Muscle of leg (tissue), 16 donors: Measurements from ENCODE around the gene XPO1. TPM values are rescaled to one million over a fixed set of nuclear protein-coding genes. Genes with fewer than 3 reads are reported as not detected.
"Not testable (repeated sequence)": the region's sequence is repeated elsewhere in the genome, so short reads cannot be mapped to it uniquely, and the experiment has no call there.

Experiments
- DNase-seq: peaks from one replicate; pipeline ENCODE4 v3.0.0; 2013
- H3K27ac ChIP-seq: one replicate; pipeline ENCODE4 v1.5.1; 2013; ENCODE audit warnings: mild to moderate bottlenecking, low read length, control low read depth
- H3K27me3 ChIP-seq: one replicate; pipeline ENCODE4 v1.6.1; 2013; ENCODE audit warnings: low read length; ENCODE audit not compliant: control insufficient read depth, insufficient read depth
- H3K36me3 ChIP-seq: one replicate; pipeline ENCODE4 v1.6.1; 2013; ENCODE audit warnings: low read length; ENCODE audit not compliant: control insufficient read depth, insufficient read depth
- H3K4me1 ChIP-seq: one replicate; pipeline ENCODE4 v1.6.1; 2013; ENCODE audit warnings: low read length; ENCODE audit not compliant: control insufficient read depth, insufficient read depth
- H3K4me3 ChIP-seq: one replicate; pipeline ENCODE4 v1.5.1; 2013; ENCODE audit warnings: low read length, control low read depth
- H3K9me3 ChIP-seq: replicated peaks from 2 replicates; pipeline ENCODE4 v1.6.1; 2013; ENCODE audit warnings: low read depth, low read length; ENCODE audit not compliant: control insufficient read depth
- WGBS: methylation state at CpG from one replicate; pipeline ENCODE4 v1.1.5; 2013; ENCODE audit warnings: missing lambda C conversion rate; ENCODE audit not compliant: insufficient coverage; 5-methylcytosine and 5-hydroxymethylcytosine counted together
- long read RNA-seq, 11 donors: transcript quantifications; one replicate each; lab custom pipeline, GENCODE V29; 2026
- polyA plus RNA-seq, 8 donors: library from polyadenylated mRNA; unstranded; fragments of 120-200 nt; gene quantifications; one replicate each; pipeline versions ENCODE4 v1.2.1 to v1.2.3, GENCODE V29; 2013; ENCODE audit warnings: inconsistent platforms in 1 of 8, low replicate concordance in 1 of 8; ENCODE audit not compliant: insufficient read length in 8 of 8, insufficient read depth in 1 of 8
- total RNA-seq: library from RNA; stranded (reverse); fragments of 120-200 nt; gene quantifications from one replicate; pipeline ENCODE4 v1.2.4, GENCODE V29; 2013

The XPO1 gene, protein sequence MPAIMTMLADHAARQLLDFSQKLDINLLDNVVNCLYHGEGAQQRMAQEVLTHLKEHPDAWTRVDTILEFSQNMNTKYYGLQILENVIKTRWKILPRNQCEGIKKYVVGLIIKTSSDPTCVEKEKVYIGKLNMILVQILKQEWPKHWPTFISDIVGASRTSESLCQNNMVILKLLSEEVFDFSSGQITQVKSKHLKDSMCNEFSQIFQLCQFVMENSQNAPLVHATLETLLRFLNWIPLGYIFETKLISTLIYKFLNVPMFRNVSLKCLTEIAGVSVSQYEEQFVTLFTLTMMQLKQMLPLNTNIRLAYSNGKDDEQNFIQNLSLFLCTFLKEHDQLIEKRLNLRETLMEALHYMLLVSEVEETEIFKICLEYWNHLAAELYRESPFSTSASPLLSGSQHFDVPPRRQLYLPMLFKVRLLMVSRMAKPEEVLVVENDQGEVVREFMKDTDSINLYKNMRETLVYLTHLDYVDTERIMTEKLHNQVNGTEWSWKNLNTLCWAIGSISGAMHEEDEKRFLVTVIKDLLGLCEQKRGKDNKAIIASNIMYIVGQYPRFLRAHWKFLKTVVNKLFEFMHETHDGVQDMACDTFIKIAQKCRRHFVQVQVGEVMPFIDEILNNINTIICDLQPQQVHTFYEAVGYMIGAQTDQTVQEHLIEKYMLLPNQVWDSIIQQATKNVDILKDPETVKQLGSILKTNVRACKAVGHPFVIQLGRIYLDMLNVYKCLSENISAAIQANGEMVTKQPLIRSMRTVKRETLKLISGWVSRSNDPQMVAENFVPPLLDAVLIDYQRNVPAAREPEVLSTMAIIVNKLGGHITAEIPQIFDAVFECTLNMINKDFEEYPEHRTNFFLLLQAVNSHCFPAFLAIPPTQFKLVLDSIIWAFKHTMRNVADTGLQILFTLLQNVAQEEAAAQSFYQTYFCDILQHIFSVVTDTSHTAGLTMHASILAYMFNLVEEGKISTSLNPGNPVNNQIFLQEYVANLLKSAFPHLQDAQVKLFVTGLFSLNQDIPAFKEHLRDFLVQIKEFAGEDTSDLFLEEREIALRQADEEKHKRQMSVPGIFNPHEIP (N-terminal part only)
- total RNA-seq (183 TPM), polyA plus RNA-seq (100 to 1,000 TPM; 122 to 162 (median 131) TPM)
- long read RNA-seq, donor 1, full-length matches to known transcripts, result 5 of 10 reads
- long read RNA-seq, donor 1, partial matches to known transcripts, result 5 of 10 reads
- long read RNA-seq, donor 1, other reads (novel, unspliced or antisense), result 0 of 10 reads
- long read RNA-seq, donor 2, full-length matches to known transcripts, result 2 of 2 reads
- long read RNA-seq, donor 2, partial matches to known transcripts, result 0 of 2 reads
- long read RNA-seq, donor 2, other reads (novel, unspliced or antisense), result 0 of 2 reads
- long read RNA-seq, donor 3, full-length matches to known transcripts, result 5 of 22 reads
- long read RNA-seq, donor 3, partial matches to known transcripts, result 17 of 22 reads
- long read RNA-seq, donor 3, other reads (novel, unspliced or antisense), result 0 of 22 reads
- long read RNA-seq, donor 4, full-length matches to known transcripts, result 14 of 30 reads
- long read RNA-seq, donor 4, partial matches to known transcripts, result 16 of 30 reads
- long read RNA-seq, donor 4, other reads (novel, unspliced or antisense), result 0 of 30 reads
- long read RNA-seq, donor 5, full-length matches to known transcripts, result 16 of 56 reads
- long read RNA-seq, donor 5, partial matches to known transcripts, result 40 of 56 reads
- long read RNA-seq, donor 5, other reads (novel, unspliced or antisense), result 0 of 56 reads
- long read RNA-seq, donor 6, full-length matches to known transcripts, result 19 of 31 reads
- long read RNA-seq, donor 6, partial matches to known transcripts, result 12 of 31 reads
- long read RNA-seq, donor 6, other reads (novel, unspliced or antisense), result 0 of 31 reads
- long read RNA-seq, donor 7, full-length matches to known transcripts, result 3 of 23 reads
- long read RNA-seq, donor 7, partial matches to known transcripts, result 20 of 23 reads
- long read RNA-seq, donor 7, other reads (novel, unspliced or antisense), result 0 of 23 reads
- long read RNA-seq, donor 8, full-length matches to known transcripts, result 8 of 13 reads
- long read RNA-seq, donor 8, partial matches to known transcripts, result 5 of 13 reads
- long read RNA-seq, donor 8, other reads (novel, unspliced or antisense), result 0 of 13 reads
- long read RNA-seq, donor 9, full-length matches to known transcripts, result 5 of 15 reads
- long read RNA-seq, donor 9, partial matches to known transcripts, result 10 of 15 reads
- long read RNA-seq, donor 9, other reads (novel, unspliced or antisense), result 0 of 15 reads
- long read RNA-seq, donor 10, full-length matches to known transcripts, result 11 of 30 reads
- long read RNA-seq, donor 10, partial matches to known transcripts, result 19 of 30 reads
- long read RNA-seq, donor 10, other reads (novel, unspliced or antisense), result 0 of 30 reads
- long read RNA-seq, donor 11, full-length matches to known transcripts, result 6 of 22 reads
- long read RNA-seq, donor 11, partial matches to known transcripts, result 16 of 22 reads
- long read RNA-seq, donor 11, other reads (novel, unspliced or antisense), result 0 of 22 reads

DNA sequence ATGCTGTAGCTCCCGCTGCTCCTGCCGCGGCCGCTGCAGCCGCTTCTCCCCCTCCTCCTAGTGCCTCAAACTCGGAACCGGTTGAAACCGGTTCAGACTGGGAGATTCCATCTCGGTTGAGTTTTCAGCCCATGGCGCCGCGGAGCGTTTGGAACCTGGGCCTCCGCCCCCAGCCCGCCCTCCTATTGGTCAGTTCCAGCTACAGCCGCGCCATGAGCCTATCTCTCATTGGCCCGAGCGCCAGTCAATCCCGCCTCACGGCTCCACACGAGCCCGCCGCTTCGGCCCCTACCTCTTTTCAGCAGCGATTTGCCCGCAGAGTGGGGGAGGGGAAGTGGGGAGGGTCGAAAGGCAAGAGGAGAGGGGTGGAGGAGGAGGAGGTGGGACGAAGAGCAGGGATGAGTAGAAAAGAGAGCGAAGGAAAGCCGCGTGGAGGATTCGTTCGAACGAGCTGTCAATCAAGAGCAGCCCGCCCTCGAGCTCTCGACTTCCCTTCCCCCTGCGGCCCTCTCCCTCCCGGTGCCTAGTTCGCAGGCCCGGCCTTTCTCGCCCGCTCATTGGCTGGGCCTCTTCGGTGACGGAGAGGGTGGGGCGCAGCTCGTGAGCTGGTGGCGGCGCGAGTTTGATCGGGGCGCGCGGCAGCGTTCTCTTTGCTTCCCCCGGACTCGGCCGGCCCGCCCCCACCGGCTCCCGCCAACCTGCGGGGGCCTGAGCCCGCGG, at the start of gene XPO1:
Gene XPO1, minus strand, starts transcription at position 157 of the 720 bp plus-strand sequence. CDS start 4,459 bp downstream, outside the sequence.
- WGBS, result 0% methylated on average over 39 of the region's 65 CpGs
- peak within 1 kb of the TSS; percentile 99 for H3K27ac ChIP-seq
- H3K36me3 ChIP-seq, result no peaks in the 10 kb centered on the region
- H3K27me3 ChIP-seq, result no peaks in the 10 kb centered on the region
- peak within 1 kb of the TSS; percentile 58 for H3K4me3 ChIP-seq
- peak; percentile 100 for DNase-seq
- H3K9me3 ChIP-seq, result no peaks in the 10 kb centered on the region
- H3K4me1 ChIP-seq, result peaks cover 6% of the 10 kb centered on the region

DNA sequence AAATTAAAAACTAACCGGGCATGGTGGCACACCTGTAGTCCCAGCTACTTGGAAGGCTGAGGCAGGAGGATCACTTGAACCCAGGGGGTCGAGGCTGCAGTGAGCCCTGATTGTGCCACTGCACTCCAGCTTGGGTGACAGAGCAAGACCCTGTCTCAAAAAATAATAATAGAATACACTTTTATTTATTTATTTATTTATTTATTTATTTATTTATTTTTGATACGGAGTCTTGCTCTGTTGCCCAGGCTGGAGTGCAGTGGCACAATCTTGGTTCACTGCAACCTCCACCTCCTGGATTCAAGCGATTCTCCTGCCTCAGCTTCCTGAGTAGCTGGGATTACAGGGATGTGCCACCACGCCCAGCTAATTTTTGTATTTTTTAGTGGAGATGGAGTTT, 48.8 kb upstream of the XPO1 start:
- DNase-seq, H3K36me3 ChIP-seq, H3K27me3 ChIP-seq, H3K9me3 ChIP-seq, H3K4me3 ChIP-seq, H3K4me1 ChIP-seq, H3K27ac ChIP-seq: not testable (repeated sequence)
- no CpG with 5 or more reads among the region's 5 CpGs for WGBS

DNA sequence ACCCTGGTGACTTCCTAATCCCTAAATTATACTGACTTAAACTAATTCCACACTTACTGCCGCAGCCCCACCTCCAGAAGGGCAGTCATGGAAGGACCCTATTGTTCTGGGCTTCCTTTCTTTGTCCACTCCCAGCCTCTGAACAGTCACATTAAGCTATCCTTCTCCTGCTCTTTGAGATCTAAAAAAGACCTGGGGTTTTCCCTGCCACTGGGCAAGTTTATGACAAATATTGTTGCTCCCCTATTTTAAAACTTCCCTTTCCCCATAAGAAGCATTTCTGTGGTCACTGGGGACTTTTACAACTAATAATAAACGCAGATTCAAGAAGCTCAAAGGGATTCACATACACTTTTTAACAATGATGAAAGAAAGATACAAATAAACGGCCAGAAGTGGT, 47.2 kb upstream of the XPO1 start:
- H3K27ac ChIP-seq, result peak overlapping the region; percentile 52
- no peaks in the 10 kb centered on the region for H3K27me3 ChIP-seq
- no peaks in the 10 kb centered on the region for H3K9me3 ChIP-seq
- peak; percentile 29 for DNase-seq
- H3K4me3 ChIP-seq, result no peak overlapping the region
- 67% methylated on average over 1 of the region's 3 CpGs for WGBS
- H3K36me3 ChIP-seq, result no peaks in the 10 kb centered on the region
- no peaks in the 10 kb centered on the region for H3K4me1 ChIP-seq

DNA sequence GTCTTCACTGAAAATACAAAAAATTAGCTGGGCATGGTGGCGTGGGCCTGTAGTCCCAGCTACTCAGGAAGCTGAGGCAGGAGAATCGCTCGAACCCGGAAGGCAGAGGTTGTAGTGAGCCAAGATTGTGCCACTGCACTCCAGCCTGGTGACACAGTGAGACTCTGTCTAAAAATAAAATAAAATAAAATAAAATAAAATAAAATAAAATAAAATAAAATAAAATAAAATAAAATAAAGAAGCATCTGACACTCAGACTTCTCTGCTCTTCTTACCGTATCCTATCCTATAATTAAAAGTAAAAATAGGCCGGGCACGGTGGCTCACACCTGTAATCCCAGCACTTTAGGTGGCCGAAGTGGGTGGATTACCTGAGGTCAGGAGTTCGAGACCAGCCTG, 46.2 kb upstream of the XPO1 start:
- H3K27me3 ChIP-seq, H3K9me3 ChIP-seq, H3K36me3 ChIP-seq, H3K27ac ChIP-seq, H3K4me3 ChIP-seq, H3K4me1 ChIP-seq, DNase-seq: not testable (repeated sequence)
- WGBS, result 100% methylated on average over 1 of the region's 9 CpGs

DNA sequence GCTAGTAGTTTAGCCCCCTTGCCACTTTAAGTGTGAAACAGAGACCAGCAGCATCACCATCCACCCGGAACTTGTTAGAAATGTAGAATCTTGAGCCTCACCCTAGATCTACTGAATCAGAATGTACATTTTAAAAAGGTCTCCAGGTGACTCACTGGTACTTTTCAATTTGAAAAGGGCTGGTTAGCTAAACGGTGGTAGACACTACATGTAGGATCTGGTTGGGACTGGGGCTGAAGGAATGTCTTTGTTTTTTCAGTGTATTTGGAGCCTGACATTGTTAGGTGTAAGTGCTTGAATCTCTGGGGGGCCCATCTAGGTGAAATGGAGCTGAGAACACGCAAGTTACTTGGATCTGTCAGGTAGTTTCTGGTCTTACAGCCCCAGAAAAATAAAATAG, 44.0 kb upstream of the XPO1 start:
- Histone ChIP-seq H3K9me3 (no peaks in the 10 kb centered on the region), H3K27ac (no peak overlapping the region), H3K27me3 (no peaks in the 10 kb centered on the region), H3K36me3 (no peaks in the 10 kb centered on the region), H3K4me1 (no peaks in the 10 kb centered on the region), H3K4me3 (no peak overlapping the region)
- WGBS, result 17% methylated on average over 1 of the region's 3 CpGs
- no peak for DNase-seq

DNA sequence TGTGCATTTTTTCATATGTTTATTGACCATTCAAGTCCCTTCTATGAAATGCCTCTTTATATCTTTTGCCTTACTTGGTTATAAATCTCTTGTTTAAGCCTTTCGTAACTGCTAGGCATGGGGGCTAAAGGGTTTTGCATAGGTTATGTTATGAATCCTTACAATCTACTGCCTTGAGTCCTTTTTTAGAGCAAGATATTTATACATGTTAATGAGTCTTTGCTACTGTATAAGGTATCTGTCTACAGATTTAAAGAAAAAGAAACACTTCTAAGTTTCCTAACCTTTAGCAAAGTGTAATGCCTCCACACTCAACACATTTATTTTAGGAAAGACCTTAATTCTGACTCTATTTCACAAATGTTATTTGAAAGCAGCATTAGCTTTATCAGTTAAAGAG, 43.6 kb upstream of the XPO1 start:
- no peaks in the 10 kb centered on the region for H3K4me1 ChIP-seq
- no peaks in the 10 kb centered on the region for H3K36me3 ChIP-seq
- H3K4me3 ChIP-seq, result no peak overlapping the region
- no CpG with 5 or more reads among the region's 1 CpG for WGBS
- H3K9me3 ChIP-seq, result no peaks in the 10 kb centered on the region
- DNase-seq, result no peak
- no peaks in the 10 kb centered on the region for H3K27me3 ChIP-seq
- no peak overlapping the region for H3K27ac ChIP-seq

DNA sequence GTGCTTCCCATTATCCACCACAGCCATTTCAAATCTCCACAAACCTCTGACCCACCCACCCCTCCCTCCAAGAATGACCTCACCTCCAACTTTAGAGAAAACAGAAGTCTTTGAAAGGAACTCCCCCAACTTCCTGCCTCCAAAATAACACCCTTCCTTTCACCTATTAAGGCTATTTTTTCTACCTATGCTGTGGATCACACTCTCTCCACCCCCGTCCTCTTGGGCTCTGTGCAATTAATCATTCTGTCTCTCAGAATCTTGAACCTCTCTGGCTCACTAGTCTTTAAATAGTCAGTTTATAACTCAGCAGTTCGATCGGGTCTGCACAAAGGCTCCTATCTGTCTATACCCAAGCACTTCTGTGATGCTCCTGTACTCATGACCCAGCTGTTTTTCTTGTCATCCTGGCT, 37.3 kb upstream of the XPO1 start:
- no peak overlapping the region for H3K4me3 ChIP-seq
- no peaks in the 10 kb centered on the region for H3K27me3 ChIP-seq
- DNase-seq, result no peak
- no peak overlapping the region for H3K27ac ChIP-seq
- WGBS, result 58% methylated on average over 3 of the region's 3 CpGs
- H3K4me1 ChIP-seq, result no peaks in the 10 kb centered on the region
- H3K9me3 ChIP-seq, result no peaks in the 10 kb centered on the region
- no peaks in the 10 kb centered on the region for H3K36me3 ChIP-seq

DNA sequence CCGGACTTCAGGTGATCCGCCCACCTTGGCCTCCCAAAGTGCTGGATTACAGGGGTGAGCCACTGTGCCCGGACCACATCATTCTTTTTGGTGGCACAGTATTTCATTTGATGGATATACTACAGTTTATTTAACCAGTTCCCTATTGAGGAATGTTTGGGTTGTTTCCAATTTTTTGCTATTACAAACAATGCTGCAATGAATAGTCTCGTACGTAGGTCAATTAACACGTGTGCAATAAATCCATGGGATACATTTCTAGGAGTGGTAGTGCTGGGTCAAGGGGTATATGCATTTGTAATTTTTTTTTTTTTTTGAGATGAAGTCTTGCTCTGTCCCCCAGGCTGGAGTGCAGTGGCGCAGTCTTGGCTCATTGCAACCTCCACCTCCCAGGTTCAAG, 28.4 kb upstream of the XPO1 start:
- no CpG with 5 or more reads among the region's 7 CpGs for WGBS
- no peak for DNase-seq
- Histone ChIP-seq H3K9me3 (no peaks in the 10 kb centered on the region), H3K36me3 (no peaks in the 10 kb centered on the region), H3K4me1 (no peaks in the 10 kb centered on the region), H3K27me3 (no peaks in the 10 kb centered on the region), H3K27ac (no peak overlapping the region), H3K4me3 (no peak overlapping the region)
